DMS53 treated with DMSO at 0.1 percent for 48 hours (cell line): ENCODE results near the gene DOK3.

Source experiments
- DNase-seq: peaks from one replicate; lab custom pipeline; 2025; ENCODE audit not compliant: unreplicated experiment; lab: John Stamatoyannopoulos, UW

The DOK3 gene

DNA sequence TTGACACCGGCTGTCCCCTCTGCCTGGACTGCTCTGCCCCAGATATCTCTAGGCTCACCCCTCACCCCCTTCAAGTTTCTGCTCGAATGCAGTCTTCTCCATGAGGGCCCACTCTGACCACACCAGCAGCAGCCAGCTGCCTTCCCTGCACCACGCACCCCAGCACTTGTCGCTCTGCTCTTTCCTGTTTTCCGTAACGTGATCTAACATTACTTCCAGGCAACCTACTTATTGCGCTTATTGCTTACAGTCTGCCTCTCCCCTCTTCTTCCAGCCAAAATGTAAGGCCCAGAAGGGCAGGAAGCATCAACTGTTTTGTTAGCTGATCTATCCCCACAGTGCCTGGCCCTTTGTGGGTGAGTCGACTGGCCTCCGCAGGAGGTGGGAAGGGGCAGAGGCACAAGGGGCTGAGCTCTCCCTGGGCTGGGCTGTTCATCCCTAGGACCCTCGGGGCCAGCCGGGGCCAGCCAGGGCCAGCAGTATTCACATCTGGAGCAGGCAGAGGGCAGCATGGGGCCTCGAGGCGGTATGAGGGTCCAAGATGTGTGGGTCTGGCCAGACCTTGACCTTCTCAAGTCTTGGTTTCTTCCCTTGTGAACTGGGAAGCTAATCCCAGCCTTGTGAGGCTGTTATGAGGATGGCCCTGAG is 24.6 kb downstream of the DOK3 start:
- DNase-seq = no peak

DNA sequence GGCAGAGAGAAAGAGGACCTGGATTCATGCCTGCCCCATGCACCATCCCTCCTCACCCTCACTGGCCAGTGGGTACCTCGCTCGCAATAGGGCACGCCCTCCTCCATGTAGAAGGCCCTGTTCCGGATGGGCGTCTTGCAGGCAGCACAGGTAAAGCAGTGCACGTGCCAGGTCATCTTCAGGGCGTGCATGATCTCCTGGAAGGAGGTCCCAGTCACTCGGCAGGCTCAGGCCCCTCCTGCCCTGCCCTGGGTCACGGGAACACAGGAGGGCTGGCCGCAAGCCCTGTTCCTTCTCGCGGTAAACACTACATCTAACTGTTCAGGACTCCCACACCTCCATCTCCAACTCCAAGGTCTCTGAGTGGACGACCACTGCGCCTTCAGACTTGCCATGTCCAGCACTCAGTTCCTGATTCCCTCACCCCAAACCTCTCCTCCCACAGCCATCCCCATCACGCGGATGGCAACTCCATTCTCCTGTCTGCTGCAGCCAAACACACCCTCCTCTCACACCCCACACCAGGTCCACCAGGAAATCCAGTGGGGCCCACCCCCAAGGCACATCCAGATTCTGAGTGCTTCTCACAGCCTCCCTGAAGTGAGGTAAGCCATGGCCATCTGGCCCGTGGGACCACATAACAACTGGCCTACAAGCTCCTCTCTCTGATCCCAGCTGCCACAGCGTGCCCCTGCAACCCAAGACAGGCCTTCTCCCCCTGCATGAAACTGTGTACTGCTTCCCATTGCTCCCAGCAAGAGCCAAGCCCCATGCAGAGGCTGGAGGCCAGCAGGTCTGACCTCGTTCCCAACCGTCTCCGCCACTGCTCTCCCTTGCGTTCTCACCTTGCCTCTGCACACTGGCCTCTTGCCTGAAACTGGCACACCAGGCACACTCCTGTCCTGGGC is 25.4 kb downstream of the DOK3 start:
- DNase-seq = no peak

DNA sequence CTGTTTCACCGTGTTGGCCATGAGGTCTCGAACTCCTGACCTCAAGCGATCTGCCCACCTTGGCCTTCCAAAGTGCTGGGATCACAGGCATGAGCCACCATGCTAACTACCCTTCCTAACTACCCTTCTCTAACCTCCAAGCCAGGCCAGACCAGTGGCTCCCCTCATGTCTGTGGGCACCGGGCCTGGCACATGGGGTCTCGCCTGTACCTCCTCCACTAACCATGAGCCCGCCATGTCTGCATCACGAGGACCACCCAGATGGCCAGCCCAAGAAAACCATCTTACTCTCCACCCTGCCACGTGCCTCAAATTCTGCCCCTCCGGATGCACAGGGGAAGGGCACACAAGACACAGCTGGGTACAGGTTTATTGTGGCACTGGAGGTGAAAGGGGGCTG is 26.6 kb downstream of the DOK3 start:
- DNase-seq = no peak

DNA sequence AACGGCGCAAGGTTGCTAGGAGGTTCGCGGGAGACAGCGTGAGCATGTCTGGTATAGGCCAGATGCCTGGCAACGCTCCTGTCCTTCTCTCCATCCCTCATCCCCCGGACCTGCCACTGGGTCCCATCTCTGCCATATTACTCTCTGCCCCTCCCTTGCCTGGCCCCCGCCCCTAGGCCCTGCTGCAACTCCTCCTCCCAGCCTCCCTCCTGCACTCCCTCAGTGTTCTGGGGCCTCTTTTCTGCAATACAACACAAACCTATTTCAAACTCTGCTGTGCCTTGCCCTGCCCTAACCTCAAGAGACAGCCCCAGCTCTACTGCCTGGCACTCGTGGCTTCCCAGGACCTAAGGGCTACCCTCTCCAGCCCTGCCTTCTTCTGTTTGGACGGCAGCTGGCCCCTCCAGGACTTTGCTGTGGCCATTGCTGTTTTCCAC is 27.2 kb downstream of the DOK3 start:
- DNase-seq = no peak

DNA sequence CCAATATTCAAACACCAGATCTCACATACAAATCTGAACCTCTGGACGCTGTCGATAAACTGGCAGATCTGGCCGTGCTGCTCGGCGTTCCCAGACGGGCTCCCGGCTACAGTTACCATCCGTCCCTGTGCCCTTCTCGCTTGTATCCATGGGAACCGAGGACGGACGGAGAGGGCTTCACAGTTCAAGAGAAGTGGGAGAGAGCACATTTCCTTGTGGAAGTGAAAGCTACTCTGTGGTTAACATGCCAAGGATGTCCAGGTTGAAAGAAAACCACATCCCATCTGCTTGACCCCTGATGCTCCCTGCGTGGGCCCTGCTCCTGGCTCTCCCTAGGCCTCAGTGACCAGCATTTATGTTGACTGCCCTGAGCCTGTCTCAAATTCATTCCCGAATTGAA is 29.9 kb downstream of the DOK3 start:
- no peak for DNase-seq

DNA sequence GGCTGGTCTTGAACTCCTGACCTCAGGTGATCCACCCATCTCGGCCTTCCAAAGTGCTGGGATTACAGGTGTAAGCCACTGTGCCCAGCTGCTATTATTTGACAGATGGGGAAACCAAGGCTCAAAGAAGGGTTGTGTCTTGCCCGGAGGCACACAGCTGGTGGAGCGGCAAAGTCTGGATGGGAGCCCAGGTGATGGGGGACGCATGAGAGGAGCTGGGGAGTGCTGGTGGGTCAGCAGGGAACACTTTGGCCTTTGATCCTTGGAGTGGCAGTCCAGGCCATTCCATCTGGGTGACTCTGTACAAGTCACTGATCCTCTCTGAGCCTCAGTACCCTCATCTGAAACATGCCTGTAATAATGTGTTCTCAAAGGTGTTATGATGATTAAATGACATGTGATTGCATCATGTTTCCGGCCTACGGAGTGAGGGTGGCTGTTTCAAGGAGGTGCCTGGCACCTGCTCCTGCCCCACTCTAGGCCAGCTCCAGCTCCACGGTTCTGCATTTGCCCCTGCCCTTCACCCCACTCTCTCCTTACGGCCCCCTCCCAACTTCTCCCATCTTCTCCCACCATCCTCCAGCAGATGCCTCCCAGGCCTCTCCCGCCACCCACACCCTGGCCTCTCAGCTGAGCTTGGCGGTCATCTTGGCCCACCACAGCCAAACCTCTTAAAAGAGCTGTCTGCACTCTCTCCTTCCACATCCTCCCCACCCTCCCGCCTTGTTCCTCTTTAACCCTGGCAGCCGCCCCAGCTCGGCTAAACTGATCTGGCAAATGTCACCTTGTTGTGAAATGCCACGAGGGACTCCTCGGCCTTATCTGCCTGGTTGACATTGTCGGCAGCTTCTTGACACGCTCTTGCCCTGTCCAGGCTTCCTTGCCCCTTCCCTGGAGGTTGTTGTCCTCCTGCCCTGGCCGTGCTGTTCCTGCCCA is 30.6 kb downstream of the DOK3 start:
- DNase-seq = peak; percentile 51

DNA sequence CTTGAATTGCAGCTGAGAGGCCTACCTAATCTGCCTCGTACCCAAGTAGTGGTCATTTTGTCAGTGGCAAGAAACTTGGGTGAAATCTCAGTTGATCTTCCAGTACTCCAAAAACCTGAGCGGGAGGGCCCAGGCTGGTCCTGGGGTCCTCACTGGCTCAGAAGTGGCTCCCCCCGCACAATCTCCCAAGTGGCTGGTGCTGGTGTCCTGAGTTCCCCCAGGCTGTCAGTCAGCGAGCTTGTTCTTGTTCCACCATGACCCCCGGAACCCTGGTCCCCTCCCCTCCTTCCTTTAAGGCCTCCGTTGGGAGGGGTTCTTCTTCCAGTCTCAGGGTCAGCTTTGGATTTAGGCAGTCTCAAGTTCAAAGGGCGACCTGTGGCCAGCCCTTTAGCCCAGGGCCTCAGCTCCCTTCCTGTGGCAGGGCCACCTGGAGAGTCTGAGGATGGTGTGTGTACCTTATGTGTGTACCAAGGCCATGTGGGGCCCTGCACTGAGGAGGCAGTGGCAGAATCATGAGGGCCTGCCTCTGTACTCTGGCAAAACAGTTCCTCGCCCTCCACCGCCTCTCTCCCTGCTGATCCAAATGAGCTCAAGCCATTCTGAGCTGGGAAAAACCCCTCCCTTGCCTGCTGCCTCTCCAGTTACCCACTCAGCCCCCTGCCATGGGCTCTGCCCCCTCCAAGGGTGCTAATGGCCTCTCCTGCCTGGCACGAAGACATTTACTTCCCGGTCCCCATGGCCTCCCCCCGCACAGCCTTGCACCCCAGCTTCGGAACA is 31.7 kb downstream of the DOK3 start:
- DNase-seq = no peak

DNA sequence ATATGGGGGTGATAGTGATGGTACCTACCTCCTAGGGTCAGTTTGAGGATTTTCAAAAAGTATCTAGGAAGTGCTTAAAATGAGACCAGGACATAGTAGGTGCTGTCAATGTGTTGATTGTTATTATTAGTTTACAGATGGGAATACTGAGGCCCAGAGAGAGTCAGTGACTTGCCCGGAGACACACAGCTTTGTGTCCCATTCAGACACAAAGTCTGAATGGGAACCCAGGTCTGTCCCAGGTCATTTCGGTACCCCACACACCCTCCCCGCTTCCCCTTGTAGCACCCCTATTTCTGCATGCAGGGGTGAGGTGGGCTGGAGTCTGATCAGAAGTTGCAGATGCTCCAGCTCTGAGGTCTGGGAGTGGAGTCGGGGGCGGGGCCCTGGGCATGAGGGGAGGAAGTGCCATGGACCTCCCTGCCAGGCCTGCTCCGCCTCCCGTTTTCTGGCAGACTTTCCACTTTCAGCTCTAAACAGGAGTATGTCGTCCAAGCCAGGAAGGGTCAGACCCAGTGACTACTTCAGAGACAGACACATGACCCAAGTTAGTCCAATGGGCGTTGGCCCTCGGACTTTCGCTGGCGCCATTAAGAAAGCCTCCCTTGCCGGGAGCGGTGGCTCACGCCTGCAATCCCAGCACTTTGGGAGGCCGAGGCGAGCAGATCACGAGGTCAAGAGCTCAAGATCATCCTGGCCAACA is 32.9 kb downstream of the DOK3 start:
- no peak for DNase-seq

DNA sequence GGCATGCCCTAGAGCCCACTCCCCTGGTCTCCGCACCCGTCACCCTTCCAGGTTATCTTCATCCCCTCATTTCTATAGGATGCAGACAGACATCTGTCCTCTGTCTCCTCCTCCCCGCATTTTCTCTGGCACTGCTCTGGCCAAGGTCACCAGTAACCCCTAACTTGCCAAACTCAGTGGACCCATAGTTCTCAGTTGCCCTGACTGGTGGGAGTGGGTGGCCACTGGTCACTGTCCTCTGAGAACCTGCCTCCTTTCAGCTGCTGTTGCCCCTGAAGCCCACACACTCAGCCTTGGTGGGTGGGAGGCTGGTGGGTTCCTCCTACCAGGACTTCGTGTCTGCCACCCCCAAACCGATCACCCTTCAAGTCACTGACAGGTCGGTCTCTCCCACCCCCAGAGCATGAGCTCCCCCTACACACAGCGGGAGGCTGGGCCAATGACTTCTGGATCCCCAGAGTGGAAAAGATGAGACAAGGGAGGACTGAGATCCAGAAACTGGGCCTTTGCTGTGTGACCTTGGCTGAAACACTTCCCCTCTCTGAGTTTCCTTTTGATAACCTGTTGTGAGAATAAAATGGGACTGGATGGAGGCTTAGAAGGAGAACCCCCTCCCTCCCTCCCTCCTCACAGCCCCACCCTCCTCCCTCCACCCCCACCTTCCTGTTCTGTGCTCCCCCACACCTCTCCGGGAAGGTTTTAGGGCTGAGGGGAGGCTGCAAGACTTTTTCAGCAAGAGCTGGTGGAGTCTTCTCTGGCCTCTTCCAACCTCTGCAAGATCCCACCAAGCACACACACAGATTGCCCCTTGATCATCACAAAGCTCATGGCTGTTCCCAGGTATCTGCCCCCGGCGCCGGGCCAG is 33.8 kb downstream of the DOK3 start:
- DNase-seq = no peak

DNA sequence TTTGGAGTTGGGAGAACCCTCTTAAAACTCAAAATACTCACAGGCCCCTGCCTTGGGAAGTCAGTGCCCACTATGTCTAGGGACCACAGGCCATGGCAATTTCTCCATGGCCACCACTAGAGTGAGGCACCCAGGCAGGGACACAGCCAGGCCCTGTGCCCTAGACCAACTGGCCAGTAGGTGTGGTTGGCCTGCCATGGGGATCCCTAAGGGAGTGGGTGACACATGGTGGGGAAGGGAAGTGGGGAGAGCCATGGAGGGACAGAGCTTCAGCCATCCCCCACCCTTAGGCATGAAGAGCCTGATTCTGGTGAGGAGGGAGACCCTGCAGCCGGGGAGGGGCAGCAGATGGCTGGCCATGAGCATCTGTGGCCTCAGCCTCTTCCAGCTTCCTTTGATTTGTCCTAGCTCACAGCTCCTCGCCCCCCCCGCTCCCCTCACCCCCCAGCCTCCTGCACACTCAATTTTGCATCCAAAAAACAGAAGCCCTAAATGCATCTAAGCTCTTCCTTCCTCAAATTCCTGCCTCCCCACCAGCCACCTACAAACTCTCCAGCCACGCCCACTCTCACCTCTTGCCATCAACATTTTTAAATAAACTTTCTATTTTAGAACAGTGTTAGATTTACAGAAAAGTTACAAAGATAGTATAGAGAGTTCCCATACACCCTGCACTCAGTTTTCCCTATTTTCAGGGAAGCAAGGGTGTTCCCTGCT is 34.6 kb downstream of the DOK3 start:
- no peak for DNase-seq

DNA sequence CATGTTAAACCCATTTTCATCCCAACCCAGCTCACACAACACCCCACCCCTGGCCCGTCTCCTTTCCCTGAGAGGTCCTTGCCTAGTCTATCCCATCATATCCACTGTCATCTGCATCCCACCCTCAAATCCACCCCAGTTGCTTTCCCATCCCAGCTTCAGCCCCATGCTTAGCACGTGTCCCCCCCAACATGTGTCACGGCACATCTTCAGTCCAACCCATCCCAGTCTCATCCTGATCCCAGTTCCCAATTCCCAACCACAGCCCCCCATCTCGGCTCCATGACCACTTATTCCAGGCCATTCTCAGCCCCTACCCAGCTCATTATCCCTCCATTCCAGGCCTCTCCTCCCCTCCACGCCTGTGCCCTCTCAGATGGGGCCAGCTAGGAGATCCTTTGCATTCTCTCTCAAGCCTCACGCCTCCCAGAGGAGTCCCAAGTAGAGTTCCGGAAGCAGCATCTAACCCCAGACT is 35.6 kb downstream of the DOK3 start:
- no peak for DNase-seq

DNA sequence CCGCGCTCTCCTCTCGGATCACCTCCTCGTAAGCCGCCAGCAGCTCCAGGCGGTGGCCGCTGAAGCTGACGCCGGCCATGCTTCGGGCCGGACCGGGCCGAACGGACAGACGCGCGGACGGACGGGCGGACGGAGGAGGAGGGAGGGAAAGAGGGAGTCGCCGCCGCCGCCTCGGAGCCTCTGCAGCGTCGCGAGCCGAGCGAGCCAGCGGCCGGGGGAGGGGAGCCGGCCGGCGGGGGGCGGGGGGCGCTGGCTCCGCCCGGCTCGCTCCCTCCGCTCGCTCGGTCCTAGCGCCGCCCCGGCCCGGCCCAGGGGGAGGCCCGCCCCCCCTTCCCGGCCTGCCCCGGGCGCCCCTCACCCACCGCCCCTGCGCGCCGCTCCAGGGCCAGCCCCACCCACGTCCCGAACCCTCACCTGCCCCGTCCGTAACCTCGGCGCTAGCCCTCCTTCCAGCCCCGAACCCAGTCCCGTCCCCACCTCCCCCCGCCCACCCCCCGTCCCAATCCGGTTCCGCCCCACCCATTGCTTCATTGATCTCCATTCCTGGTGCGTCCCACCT is 36.1 kb downstream of the DOK3 start, which contains the start of gene DBN1:
Gene DBN1 (minus strand): TSS at position 192 of the 559 bp plus-strand sequence. CDS start 113 bp downstream, at position 79.
- DNase-seq = no peak

DNA sequence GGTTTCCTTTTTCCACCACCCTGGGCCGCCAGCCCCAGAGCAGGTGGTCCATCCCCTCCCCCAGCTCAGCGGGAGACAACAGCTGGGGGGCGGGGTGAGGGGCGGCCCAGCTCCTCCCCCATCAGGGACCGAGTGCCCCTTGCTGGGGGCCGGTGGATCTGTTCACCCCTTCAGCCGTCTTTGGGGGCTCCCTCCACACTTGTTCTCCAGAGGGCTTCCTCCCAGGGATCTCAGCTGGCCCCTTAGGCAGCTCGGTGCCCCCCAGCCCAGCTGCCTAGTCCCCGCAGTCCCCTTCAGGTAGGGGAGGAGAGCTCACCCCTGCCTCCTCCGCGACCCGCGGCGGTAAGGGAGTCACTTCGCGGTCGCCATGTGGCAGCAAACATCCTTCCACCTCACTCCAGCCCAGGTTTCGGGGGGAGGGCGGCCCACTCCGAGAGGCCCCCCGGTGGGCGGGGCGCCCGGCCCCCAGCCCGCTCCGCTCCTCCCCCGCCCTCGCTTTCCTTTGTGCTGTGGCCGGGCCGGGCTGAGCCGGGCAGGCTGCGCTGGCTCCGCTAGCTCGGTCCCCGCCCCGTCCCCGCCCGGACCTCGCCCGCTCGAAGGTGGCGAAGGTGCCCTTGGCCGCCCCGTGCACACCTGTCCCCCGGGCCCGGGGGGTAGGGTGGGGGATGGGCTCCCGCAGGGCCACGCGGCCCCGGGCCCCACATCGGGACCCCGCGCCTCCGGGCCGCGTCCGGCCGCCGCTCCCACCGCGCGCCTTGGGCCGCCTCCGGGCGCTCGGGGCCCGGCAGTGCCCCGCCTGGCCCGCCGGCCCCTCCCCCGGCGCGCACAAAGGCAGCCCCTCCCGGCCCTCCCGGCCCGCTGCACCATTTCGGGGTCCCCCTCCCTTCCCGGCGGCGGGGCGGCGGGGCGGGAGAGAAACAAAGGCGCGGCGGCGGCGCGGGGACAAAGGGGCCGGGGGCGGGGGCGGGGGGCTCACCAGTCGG is 36.9 kb downstream of the DOK3 start:
- DNase-seq = peak; percentile 6

DNA sequence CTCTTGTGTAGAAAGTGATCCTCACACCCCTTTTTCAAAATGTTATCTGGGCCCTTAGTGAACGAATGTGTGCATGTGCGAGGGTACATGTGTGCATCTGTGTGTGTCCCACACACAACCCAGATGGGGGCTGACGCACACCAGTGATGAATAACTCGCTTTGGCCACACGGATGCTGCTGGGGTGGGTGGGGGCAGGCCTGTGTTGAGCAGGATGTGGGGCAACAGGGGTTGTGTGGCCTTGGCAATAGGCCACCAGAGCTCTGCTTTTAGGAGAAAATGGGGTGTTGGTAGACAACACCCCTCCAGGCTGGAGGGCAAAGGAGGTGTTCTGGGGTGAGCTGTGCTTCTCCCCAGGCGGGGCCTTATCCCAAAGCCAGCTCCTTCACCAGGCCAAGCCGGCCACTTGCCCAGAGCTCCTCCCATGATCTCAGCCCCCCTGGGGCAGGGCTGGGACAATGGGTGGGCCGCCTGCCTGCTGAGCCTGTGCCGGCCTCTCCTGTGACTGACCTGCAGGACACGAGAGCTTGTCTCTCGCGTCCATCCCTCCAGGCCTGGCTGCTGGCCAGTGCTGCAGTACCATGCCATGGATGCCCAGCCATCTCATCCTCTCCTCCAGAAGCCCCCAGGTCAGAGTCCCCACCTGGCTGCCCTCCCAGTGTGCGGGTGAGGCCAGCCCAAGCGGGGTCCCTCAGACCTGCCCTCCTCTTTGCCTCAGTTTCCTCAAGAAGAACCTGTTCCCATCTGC is 37.8 kb downstream of the DOK3 start:
- no peak for DNase-seq

DNA sequence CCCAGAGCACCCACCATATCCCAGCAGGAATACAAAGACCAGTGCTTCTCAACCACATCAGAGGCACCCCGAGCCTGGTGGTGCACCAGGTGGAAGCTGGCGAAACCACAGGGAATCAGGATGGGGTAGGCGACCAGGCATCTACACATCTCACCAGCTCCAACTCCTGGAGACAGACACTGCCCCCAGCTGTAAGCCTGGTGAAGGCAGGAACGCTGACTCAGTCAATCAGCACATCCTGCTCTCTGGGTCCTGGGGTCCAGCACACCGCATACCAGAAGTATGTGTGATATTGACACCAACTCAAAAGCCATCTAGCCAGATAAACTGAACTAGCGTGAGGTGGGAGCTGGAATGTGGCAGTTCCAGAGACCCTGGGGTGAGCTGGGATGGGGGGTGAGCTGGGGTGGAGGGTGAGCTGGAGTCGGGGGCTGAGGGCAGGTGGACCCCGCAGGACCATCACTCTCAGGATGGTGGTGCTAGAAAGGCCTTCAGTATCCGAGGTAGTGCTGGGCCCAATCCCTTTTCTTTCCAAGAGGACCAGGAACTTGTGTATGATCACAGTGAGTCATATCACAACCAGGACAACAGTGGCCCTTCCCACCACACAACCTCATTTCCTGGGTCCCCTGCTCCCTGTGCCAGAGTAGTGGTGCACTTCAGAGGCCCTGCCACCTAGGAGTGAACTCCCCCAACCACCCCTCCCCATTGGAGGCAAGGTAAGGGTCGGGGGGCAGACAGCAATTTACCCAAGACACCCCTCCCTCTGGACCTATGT is 38.7 kb downstream of the DOK3 start:
- no peak for DNase-seq
